Endothelial cell of umbilical vein (primary cell): ENCODE measurements around the gene PARP6.

Experiments used
- EZH2 ChIP-seq: IDR thresholded peaks from 2 replicates; pipeline ENCODE4 v1.6.1; 2012; ENCODE audit warnings: borderline replicate concordance, low read depth, mild to moderate bottlenecking, moderate library complexity, low read length, inconsistent platforms; ENCODE audit not compliant: severe bottlenecking
- FOS ChIP-seq: IDR thresholded peaks from 2 replicates; pipeline ENCODE4 v1.6.1; 2011; ENCODE audit warnings: mild to moderate bottlenecking, low read length, moderate library complexity, borderline replicate concordance; ENCODE audit not compliant: insufficient read depth
- GATA2 ChIP-seq: IDR thresholded peaks from 2 replicates; pipeline ENCODE4 v1.7.0; 2011; ENCODE audit warnings: low read depth, mild to moderate bottlenecking, moderate library complexity, mixed read lengths, low read length; ENCODE audit not compliant: insufficient read length, insufficient read depth
- JUN ChIP-seq: IDR thresholded peaks from 2 replicates; pipeline ENCODE4 v1.6.1; 2011; ENCODE audit warnings: borderline replicate concordance, low read depth; ENCODE audit not compliant: insufficient read length, insufficient read depth
- MYC ChIP-seq: IDR thresholded peaks from one replicate; pipeline ENCODE4 v1.6.1; 2011; ENCODE audit warnings: mild to moderate bottlenecking, low read depth, low read length
- POLR2A ChIP-seq: IDR thresholded peaks from 2 replicates; pipeline ENCODE4 v1.6.1; 2012; ENCODE audit warnings: low read depth, mild to moderate bottlenecking, control low read depth, low read length
- POLR2AphosphoS5 ChIP-seq: IDR thresholded peaks from 2 replicates; pipeline ENCODE4 v1.6.1; 2012; ENCODE audit warnings: low read depth, mild to moderate bottlenecking, control low read depth, low read length, moderate library complexity; ENCODE audit not compliant: insufficient read depth
- TF ChIP-seq, protein P1 (sequence below), 2 donors: IDR thresholded peaks; 1 replicate in 1 of 2; 2 replicates in 1 of 2; pipeline ENCODE4 v1.5.1; 2011; ENCODE audit warnings: low read length in 2 of 2, mild to moderate bottlenecking in 2 of 2, moderate library complexity in 2 of 2, control low read depth in 1 of 2, inconsistent platforms in 1 of 2, low read depth in 1 of 2; ENCODE audit not compliant: insufficient read depth in 1 of 2; ENCODE audit errors: extremely low read depth in 1 of 2
- TF ChIP-seq, protein P2 (sequence below): IDR thresholded peaks from 2 replicates; pipeline ENCODE4 v1.6.1; 2011; ENCODE audit not compliant: insufficient read depth, insufficient read length

GRCh38 chr15:72197460-72198355, 74.6 kb downstream of the PARP6 start, which contains the start of gene GRAMD2A:
- TF ChIP-seq, protein P1, sequence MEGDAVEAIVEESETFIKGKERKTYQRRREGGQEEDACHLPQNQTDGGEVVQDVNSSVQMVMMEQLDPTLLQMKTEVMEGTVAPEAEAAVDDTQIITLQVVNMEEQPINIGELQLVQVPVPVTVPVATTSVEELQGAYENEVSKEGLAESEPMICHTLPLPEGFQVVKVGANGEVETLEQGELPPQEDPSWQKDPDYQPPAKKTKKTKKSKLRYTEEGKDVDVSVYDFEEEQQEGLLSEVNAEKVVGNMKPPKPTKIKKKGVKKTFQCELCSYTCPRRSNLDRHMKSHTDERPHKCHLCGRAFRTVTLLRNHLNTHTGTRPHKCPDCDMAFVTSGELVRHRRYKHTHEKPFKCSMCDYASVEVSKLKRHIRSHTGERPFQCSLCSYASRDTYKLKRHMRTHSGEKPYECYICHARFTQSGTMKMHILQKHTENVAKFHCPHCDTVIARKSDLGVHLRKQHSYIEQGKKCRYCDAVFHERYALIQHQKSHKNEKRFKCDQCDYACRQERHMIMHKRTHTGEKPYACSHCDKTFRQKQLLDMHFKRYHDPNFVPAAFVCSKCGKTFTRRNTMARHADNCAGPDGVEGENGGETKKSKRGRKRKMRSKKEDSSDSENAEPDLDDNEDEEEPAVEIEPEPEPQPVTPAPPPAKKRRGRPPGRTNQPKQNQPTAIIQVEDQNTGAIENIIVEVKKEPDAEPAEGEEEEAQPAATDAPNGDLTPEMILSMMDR (IDR thresholded peaks at IDR 0.05; ENCODE audit: extremely low read depth in 1 of 2, insufficient read depth in 1 of 2, low read depth in 1 of 2, low read length in 2 of 2) = no peak
- TF ChIP-seq POLR2AphosphoS5 (peak; percentile 34), POLR2A (no peak), JUN (no peak), FOS (no peak), GATA2 (no peak), EZH2 (no peak), MYC (no peak)
- TF ChIP-seq, protein P2, sequence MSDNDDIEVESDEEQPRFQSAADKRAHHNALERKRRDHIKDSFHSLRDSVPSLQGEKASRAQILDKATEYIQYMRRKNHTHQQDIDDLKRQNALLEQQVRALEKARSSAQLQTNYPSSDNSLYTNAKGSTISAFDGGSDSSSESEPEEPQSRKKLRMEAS = no peak
